ENCODE data around the gene APIP. TPM values are rescaled to one million over a fixed set of nuclear protein-coding genes. Genes with fewer than 3 reads are reported as not detected.

Gene APIP
- total RNA-seq, 1 donor from 2014 or later = 26.0 TPM

DNA sequence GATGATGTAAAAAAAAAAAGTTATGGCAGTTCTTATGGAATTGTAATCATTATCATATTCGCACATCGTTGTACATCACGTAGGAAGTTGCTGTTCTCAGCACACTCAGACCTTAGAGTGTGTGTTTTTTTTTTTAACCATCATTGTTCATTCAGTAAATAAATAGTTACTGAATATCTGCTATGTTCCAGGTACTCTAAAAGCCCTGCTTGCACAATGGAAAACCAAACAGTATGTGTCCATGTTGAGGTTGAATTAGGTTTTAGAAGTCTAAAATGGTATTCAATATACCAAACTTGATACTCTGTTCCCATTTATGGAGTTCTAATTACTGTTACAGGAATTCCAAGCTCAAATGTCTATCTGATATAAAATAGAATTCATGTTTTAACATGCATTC is 41.4 kb upstream of the APIP start:
- TF ChIP-seq CTCF (conservative IDR thresholded peaks at IDR 0.05; ENCODE audit: low read depth, low read length) = no peak
- no peak overlapping the region for H3K4me3 ChIP-seq (ENCODE audit: low read depth, low read length)
- no peak for DNase-seq (ENCODE audit: low read depth)

DNA sequence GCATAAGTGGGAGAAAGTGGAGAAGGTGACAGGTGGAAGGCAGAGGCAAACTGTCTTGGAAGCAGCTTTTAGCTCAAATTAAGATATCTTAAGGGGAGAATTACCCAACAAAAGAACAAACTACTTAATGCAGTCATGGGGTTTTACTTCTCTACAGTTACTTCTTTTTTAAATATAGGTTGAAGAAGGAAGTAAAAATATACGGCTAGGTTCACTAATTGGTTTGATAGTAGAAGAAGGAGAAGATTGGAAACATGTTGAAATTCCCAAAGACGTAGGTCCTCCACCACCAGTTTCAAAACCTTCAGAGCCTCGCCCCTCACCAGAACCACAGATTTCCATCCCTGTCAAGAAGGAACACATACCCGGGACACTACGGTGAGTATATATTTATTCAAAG is 41.0 kb upstream of the APIP start:
- no peak for TF ChIP-seq CTCF (conservative IDR thresholded peaks at IDR 0.05; ENCODE audit: low read depth, low read length)
- no peak for DNase-seq (ENCODE audit: low read depth)
- H3K4me3 ChIP-seq (ENCODE audit: low read depth, low read length) = no peak overlapping the region

DNA sequence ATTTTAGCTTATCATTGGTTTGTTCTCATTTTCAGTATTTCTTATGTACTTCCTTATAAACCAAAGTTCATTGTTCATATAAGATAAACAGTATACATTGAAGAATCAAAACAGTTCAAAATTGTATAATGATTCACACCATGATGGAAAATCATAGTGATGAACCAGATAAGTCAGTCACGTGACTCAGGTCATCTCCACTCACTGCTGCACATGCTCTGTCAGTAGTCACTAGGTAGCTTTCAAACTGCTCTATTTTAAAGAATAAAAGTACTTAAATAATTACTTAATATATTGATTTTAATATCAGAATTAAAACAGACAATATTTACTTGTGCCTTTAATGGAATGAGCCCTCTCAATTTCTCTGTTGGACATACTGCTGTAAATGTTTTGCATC is 37.8 kb upstream of the APIP start:
- no peak for TF ChIP-seq CTCF (conservative IDR thresholded peaks at IDR 0.05; ENCODE audit: low read depth, low read length)
- DNase-seq (ENCODE audit: low read depth) = no peak
- H3K4me3 ChIP-seq (ENCODE audit: low read depth, low read length) = no peak overlapping the region

DNA sequence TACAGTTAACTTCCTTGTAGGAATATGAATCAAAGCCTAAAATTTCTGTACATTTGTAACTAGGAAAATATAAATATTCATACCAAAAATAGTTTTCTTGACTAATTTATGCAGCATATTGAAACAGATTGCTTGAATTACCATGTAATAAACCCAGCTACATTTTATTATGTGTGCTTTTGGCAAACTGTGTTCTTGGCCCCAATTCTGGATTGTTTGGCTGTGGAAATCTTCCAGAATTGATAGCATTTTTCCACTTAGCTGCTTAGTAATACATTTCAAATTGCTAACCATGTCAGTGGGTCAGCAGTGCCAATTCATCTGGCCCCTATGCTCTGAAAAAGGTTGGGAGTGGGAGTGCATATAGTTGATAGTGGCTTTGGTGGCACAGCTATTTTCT is 32.5 kb upstream of the APIP start:
- no peak for TF ChIP-seq CTCF (conservative IDR thresholded peaks at IDR 0.05; ENCODE audit: low read depth, low read length)
- no peak for DNase-seq (ENCODE audit: low read depth)
- no peak overlapping the region for H3K4me3 ChIP-seq (ENCODE audit: low read depth, low read length)

GRCh38 chr11:34944692-34945091 is 28.5 kb upstream of the APIP start:
- no peak for TF ChIP-seq CTCF (conservative IDR thresholded peaks at IDR 0.05; ENCODE audit: low read depth, low read length)
- H3K4me3 ChIP-seq (ENCODE audit: low read depth, low read length) = no peak overlapping the region
- DNase-seq (ENCODE audit: low read depth) = no peak

DNA sequence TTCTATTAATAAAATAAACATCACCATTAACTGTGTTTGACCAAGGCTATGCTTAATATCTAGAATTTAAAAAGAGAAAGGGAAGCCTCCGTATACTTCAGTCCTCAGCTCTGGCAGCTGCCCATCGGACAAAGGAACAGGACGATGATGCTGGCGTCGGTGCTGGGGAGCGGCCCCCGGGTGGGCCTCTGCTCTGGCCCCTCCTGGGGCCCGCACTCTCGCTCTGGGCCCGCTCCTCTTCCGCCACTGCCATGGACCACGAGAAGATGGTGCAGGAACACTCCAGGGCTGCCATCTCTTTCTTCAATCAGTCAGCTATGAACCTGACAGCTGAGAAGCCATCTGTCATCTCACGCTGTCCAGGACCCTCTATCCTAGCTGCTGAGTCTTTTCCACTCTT is 25.5 kb upstream of the APIP start:
- no peak for DNase-seq (ENCODE audit: low read depth)
- TF ChIP-seq CTCF (conservative IDR thresholded peaks at IDR 0.05; ENCODE audit: low read depth, low read length) = no peak
- no peak overlapping the region for H3K4me3 ChIP-seq (ENCODE audit: low read depth, low read length)

DNA sequence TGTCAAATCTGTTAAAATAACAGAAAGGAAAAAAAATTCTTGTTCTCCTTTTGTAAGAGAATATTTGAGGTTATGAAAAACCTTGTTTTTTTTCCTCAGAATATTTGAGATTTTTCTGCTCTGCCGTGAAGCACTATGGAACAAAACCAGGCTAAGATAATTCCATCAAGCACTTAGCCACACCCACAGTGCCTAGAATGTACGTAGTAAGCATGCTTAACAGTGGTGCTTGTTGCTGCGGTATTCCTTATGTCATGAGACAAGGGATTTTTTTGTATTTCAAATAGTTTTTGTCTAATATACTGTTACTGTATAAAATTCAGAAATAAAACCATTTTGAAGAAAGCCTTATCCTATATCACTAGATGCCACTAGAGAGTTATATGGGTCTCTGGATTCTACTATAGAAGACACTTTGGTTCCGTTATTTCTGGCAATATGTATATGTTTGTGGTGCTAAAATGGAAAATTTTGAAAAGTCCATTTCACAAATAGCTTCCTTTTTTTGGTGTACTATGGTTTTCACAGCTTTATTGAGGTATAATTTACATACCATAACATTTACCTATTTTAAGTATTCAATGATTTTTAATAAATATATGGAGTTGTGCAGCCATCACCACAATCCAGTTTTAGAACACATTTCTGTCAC is 24.0 kb upstream of the APIP start:
- TF ChIP-seq CTCF (conservative IDR thresholded peaks at IDR 0.05; ENCODE audit: low read depth, low read length) = no peak
- no peak for DNase-seq (ENCODE audit: low read depth)
- no peak overlapping the region for H3K4me3 ChIP-seq (ENCODE audit: low read depth, low read length)
